K562 (cell line): ENCODE results near the gene CLSTN2. TPM values are rescaled to one million over a fixed set of nuclear protein-coding genes. Genes with fewer than 3 reads are reported as not detected.

Source experiments
- MBD2 ChIP-seq: sonication (generic); IDR thresholded peaks from 2 replicates; pipeline ENCODE4 v1.6.1; 2016; ENCODE audit warnings: low read depth, borderline replicate concordance
- MGA ChIP-seq: fragments of 450-650 bp; IDR thresholded peaks from 2 replicates; pipeline ENCODE4 v1.6.1; 2016; ENCODE audit warnings: mild to moderate bottlenecking, moderate library complexity
- MNT ChIP-seq, 2 experiments: fragments of 450-650 bp; conservative IDR thresholded peaks; 2 replicates each; pipeline ENCODE4 v1.6.1; 2017; ENCODE audit warnings: mild to moderate bottlenecking in 2 of 2, moderate library complexity in 2 of 2
- RFX5 ChIP-seq: IDR thresholded peaks from 2 replicates; pipeline ENCODE4 v1.6.1; 2011; ENCODE audit warnings: low read depth, mild to moderate bottlenecking, improper control_type of control experiment, low read length
- TAL1 ChIP-seq: fragments of 450-650 bp; IDR thresholded peaks from 2 replicates; pipeline ENCODE4 v1.6.1; 2016; ENCODE audit warnings: mild to moderate bottlenecking
- polyA plus RNA-seq, 8 experiments: library from polyadenylated mRNA; depleted of rRNA in 4 of 8; stranded (reverse) in 5 of 8; unstranded in 3 of 8; fragments of >200 nt; fragmentation: Nextera tagmentation in 2 of 8; fragmentation: Illumina TruSeq in 1 of 8; extraction: Ambion mirVana in 2 of 8; extraction: Trizol in 1 of 8; gene quantifications; 2 replicates each; pipeline versions ENCODE4 v1.2.1 to v1.2.3, GENCODE V29; 2011 to 2014; ENCODE audit warnings: inconsistent platforms in 1 of 8, missing spikeins in 1 of 8
- total RNA-seq, 7 experiments: library from RNA; depleted of rRNA in 6 of 7; stranded (reverse); fragments of >200 nt in 6 of 7; fragmentation: Illumina TruSeq in 2 of 7; extraction: Trizol in 2 of 7; gene quantifications; 2 replicates each; pipeline versions ENCODE4 v1.2.1 to v1.2.3, GENCODE V29; 2011 to 2021; ENCODE audit warnings: low replicate concordance in 1 of 7

The CLSTN2 gene
- total and polyA plus RNA-seq, 9 of the 15 experiments (the other 6 are each of a cell fraction or from before 2014, with no cell fraction given) = 0.02 to 0.04 (median 0.04) TPM; not detected in 6

- no peak for TF ChIP-seq MGA
- no peak for TF ChIP-seq MNT (conservative IDR thresholded peaks at IDR 0.05)
- no peak for TF ChIP-seq MBD2
- no peak for TF ChIP-seq TAL1
- TF ChIP-seq RFX5 = no peak
These were observed 460.4 kb downstream of the CLSTN2 start (continued) for GRCh38 chr3:140395134-140396075.
